Measurements from ENCODE around the gene FGF14.
"Not testable (repeated sequence)": the region's sequence is repeated elsewhere in the genome, so short reads cannot be mapped to it uniquely, and the experiment has no call there.

FGF14 gene

GRCh38 chr13:102139626-102140025, 262.2 kb downstream of the FGF14 start:
- DNase-seq (ENCODE audit: low read depth in 2 of 3, low spot score in 1 of 3): no peak

- no peak for DNase-seq (ENCODE audit: low read depth in 2 of 3, low spot score in 1 of 3)
Measured at GRCh38 chr13:102138635-102139190, 263.1 kb downstream of the FGF14 start.

GRCh38 chr13:102137904-102138303, 263.9 kb downstream of the FGF14 start:
- DNase-seq (ENCODE audit: low read depth in 2 of 3, low spot score in 1 of 3): not testable (repeated sequence)

GRCh38 chr13:102136735-102137296, 265.0 kb downstream of the FGF14 start:
- DNase-seq (ENCODE audit: low read depth in 2 of 3, low spot score in 1 of 3): no peak

GRCh38 chr13:102132777-102133295, 269.0 kb downstream of the FGF14 start:
- DNase-seq (ENCODE audit: low read depth in 2 of 3, low spot score in 1 of 3): no peak

GRCh38 chr13:102131246-102131645, 270.6 kb downstream of the FGF14 start:
- no peak for DNase-seq (ENCODE audit: low read depth in 2 of 3, low spot score in 1 of 3)

GRCh38 chr13:102128216-102128810, 273.5 kb downstream of the FGF14 start:
- DNase-seq (ENCODE audit: low read depth in 2 of 3, low spot score in 1 of 3): no peak

GRCh38 chr13:102127153-102127552, 274.7 kb downstream of the FGF14 start:
- no peak for DNase-seq (ENCODE audit: low read depth in 2 of 3, low spot score in 1 of 3)

- no peak for DNase-seq (ENCODE audit: low read depth in 2 of 3, low spot score in 1 of 3)
Measured at GRCh38 chr13:102122147-102122546, 279.7 kb downstream of the FGF14 start.

- DNase-seq (ENCODE audit: low read depth in 2 of 3, low spot score in 1 of 3): no peak
Measured at GRCh38 chr13:102117175-102117831, 284.5 kb downstream of the FGF14 start.

- DNase-seq (ENCODE audit: low read depth in 2 of 3, low spot score in 1 of 3): no peak
Measured at GRCh38 chr13:102103469-102103868, 298.4 kb downstream of the FGF14 start.

- DNase-seq (ENCODE audit: low read depth in 2 of 3, low spot score in 1 of 3): no peak
Measured at GRCh38 chr13:102100234-102100633, 301.6 kb downstream of the FGF14 start.

- DNase-seq (ENCODE audit: low read depth in 2 of 3, low spot score in 1 of 3): no peak
Measured at GRCh38 chr13:102097708-102098107, 304.1 kb downstream of the FGF14 start.

GRCh38 chr13:102093288-102093687, 308.6 kb downstream of the FGF14 start:
- not testable (repeated sequence) for DNase-seq (ENCODE audit: low read depth in 2 of 3, low spot score in 1 of 3)

GRCh38 chr13:102091231-102091630, 310.6 kb downstream of the FGF14 start:
- no peak for DNase-seq (ENCODE audit: low read depth in 2 of 3, low spot score in 1 of 3)

GRCh38 chr13:102090532-102090931, 311.3 kb downstream of the FGF14 start:
- no peak for DNase-seq (ENCODE audit: low read depth in 2 of 3, low spot score in 1 of 3)

- no peak for DNase-seq (ENCODE audit: low read depth in 2 of 3, low spot score in 1 of 3)
Measured at GRCh38 chr13:102089722-102090121, 312.1 kb downstream of the FGF14 start.

- DNase-seq (ENCODE audit: low read depth in 2 of 3, low spot score in 1 of 3): no peak
Measured at GRCh38 chr13:102089177-102089576, 312.7 kb downstream of the FGF14 start.

- DNase-seq (ENCODE audit: low read depth in 2 of 3, low spot score in 1 of 3): no peak
Measured at GRCh38 chr13:102073251-102073650, 328.6 kb downstream of the FGF14 start.

- DNase-seq (ENCODE audit: low read depth in 2 of 3, low spot score in 1 of 3): no peak
Measured at GRCh38 chr13:102071711-102072110, 330.1 kb downstream of the FGF14 start.

GRCh38 chr13:102068323-102068722, 333.5 kb downstream of the FGF14 start:
- DNase-seq (ENCODE audit: low read depth in 2 of 3, low spot score in 1 of 3): not testable (repeated sequence)
